CD8-positive, alpha-beta memory T cell (primary cell): Measurements from ENCODE around the gene ERP44. TPM values are rescaled to one million over a fixed set of nuclear protein-coding genes. Genes with fewer than 3 reads are reported as not detected.
A peak's percentile ranks its signal among the peaks of the same experiment; 100 is the strongest.

Experiments
- CTCF ChIA-PET: fragments of 350-600 bp; sonication (Branson Sonifier 250); formaldehyde crosslinking; loops from one replicate; lab custom pipeline; 2021; ENCODE audit warnings: antibody characterized with exemption; lab: Charles Lee
- POLR2A ChIA-PET: fragments of 350-600 bp; sonication (Branson Sonifier 250); formaldehyde crosslinking; loops from one replicate; lab custom pipeline; 2021; ENCODE audit warnings: antibody characterized with exemption; lab: Charles Lee
- DNase-seq, 5 donors: peaks; one replicate each; pipeline versions ENCODE4 v3.0.0 to v3.0.0-alpha.2; 2020 to 2022; ENCODE audit warnings: mixed read lengths in 1 of 5
- H3K27ac ChIP-seq: one replicate; pipeline ENCODE4 v1.7.0; 2013; ENCODE audit warnings: low read depth, mild to moderate bottlenecking, low read length, moderate library complexity
- H3K27me3 ChIP-seq: 2 replicates; pipeline ENCODE4 v1.7.0; 2013; ENCODE audit warnings: low read length, mild to moderate bottlenecking; ENCODE audit not compliant: insufficient read depth, poor library complexity, severe bottlenecking
- H3K36me3 ChIP-seq: 2 replicates; pipeline ENCODE4 v1.7.0; 2013; ENCODE audit warnings: mild to moderate bottlenecking, low read length, moderate library complexity; ENCODE audit not compliant: insufficient read depth
- H3K4me1 ChIP-seq: 2 replicates; pipeline ENCODE4 v1.7.0; 2013; ENCODE audit warnings: mild to moderate bottlenecking, low read length, moderate library complexity; ENCODE audit not compliant: insufficient read depth
- H3K4me3 ChIP-seq: 2 replicates; pipeline ENCODE4 v1.7.0; 2013; ENCODE audit warnings: mild to moderate bottlenecking, low read length
- H3K9me3 ChIP-seq: 2 replicates; pipeline ENCODE4 v1.7.0; 2013; ENCODE audit warnings: mild to moderate bottlenecking, low read length
- H3K27ac Mint-ChIP-seq, 8 donors: one replicate each; pipeline ENCODE4 v1.8.0; 2020 to 2021; ENCODE audit warnings: mixed read lengths in 8 of 8, mild to moderate bottlenecking in 6 of 8, inconsistent platforms in 3 of 8, moderate library complexity in 3 of 8
- H3K27me3 Mint-ChIP-seq, 2 donors: one replicate each; pipeline ENCODE4 v1.8.0; 2020 to 2021; ENCODE audit warnings: mixed read lengths in 2 of 2, mild to moderate bottlenecking in 1 of 2, moderate library complexity in 1 of 2
- H3K36me3 Mint-ChIP-seq, 3 donors: one replicate each; pipeline ENCODE4 v1.8.0; 2020 to 2021; ENCODE audit warnings: mixed read lengths in 3 of 3, inconsistent platforms in 1 of 3, mild to moderate bottlenecking in 1 of 3
- H3K4me1 Mint-ChIP-seq, 3 donors: one replicate each; pipeline ENCODE4 v1.8.0; 2020 to 2021; ENCODE audit warnings: mixed read lengths in 3 of 3, inconsistent platforms in 1 of 3, mild to moderate bottlenecking in 1 of 3
- H3K4me3 Mint-ChIP-seq, 7 donors: one replicate each; pipeline ENCODE4 v1.8.0; 2020 to 2021; ENCODE audit warnings: mixed read lengths in 7 of 7, mild to moderate bottlenecking in 6 of 7, moderate library complexity in 4 of 7, inconsistent platforms in 2 of 7
- H3K9me3 Mint-ChIP-seq, 5 donors: one replicate each; pipeline ENCODE4 v1.8.0; 2020 to 2022; ENCODE audit warnings: mixed read lengths in 5 of 5, mild to moderate bottlenecking in 3 of 5, moderate library complexity in 2 of 5, inconsistent platforms in 1 of 5
- polyA plus RNA-seq: library from polyadenylated mRNA; unstranded; fragments of 300-500 nt; fragmentation: Illumina TruSeq; gene quantifications from one replicate; pipeline ENCODE4 v1.2.3, GENCODE V29; 2021
- total RNA-seq, 2 experiments: library from RNA; stranded (reverse); gene quantifications; one replicate each; pipeline ENCODE4 v1.2.3, GENCODE V29; 2021

Gene ERP44
- total and polyA plus RNA-seq, 3 experiments from 2014 or later, result 16.0 to 40.6 (median 16.8) TPM

- no peak overlapping the region for H3K4me3 ChIP-seq
- Mint-ChIP-seq H3K4me1 (no peaks in the 10 kb centered on the region), H3K27ac (no peak overlapping the region), H3K27me3 (no peaks in the 10 kb centered on the region), H3K36me3 (peaks cover 27 to 46% (median 27%) of the 10 kb centered on the region in 3 donors), H3K9me3 (no peaks in the 10 kb centered on the region), H3K4me3 (no peak overlapping the region)
- no peaks in the 10 kb centered on the region for H3K27me3 ChIP-seq
- POLR2A ChIA-PET, result no interaction called here
- H3K36me3 ChIP-seq, result no peaks in the 10 kb centered on the region
- H3K9me3 ChIP-seq, result no peaks in the 10 kb centered on the region
- CTCF ChIA-PET, result no interaction called here
- no peaks in the 10 kb centered on the region for H3K4me1 ChIP-seq
- DNase-seq, result no peak
- H3K27ac ChIP-seq, result no peak overlapping the region
Observed at GRCh38 chr9:100131216-100131615, 32.4 kb upstream of the ERP44 start.

- Histone ChIP-seq H3K9me3 (no peaks in the 10 kb centered on the region), H3K36me3 (no peaks in the 10 kb centered on the region), H3K27me3 (no peaks in the 10 kb centered on the region), H3K4me3 (no peak overlapping the region), H3K4me1 (no peaks in the 10 kb centered on the region), H3K27ac (no peak overlapping the region)
- H3K4me3 Mint-ChIP-seq, result no peak overlapping the region
- H3K27me3 Mint-ChIP-seq, result no peaks in the 10 kb centered on the region
- no peak overlapping the region for H3K27ac Mint-ChIP-seq
- CTCF ChIA-PET, result no interaction called here
- H3K4me1 Mint-ChIP-seq, result peaks cover 0 to 7% (median 6%) of the 10 kb centered on the region in 3 donors
- DNase-seq, result no peak
- H3K9me3 Mint-ChIP-seq, result no peaks in the 10 kb centered on the region
- peaks cover 27 to 57% (median 33%) of the 10 kb centered on the region in 3 donors for H3K36me3 Mint-ChIP-seq
- POLR2A ChIA-PET, result interaction anchor here (0.6 kb wide), 1 partner anchor 10 kb away, joined by 4 read pairs; no protein-coding TSS in a partner anchor
Observed at GRCh38 chr9:100129772-100130171, 31.0 kb upstream of the ERP44 start.

GRCh38 chr9:100126423-100126822 lies 27.6 kb upstream of the ERP44 start:
- no peaks in the 10 kb centered on the region for H3K27me3 Mint-ChIP-seq
- Histone ChIP-seq H3K36me3 (no peaks in the 10 kb centered on the region), H3K27me3 (no peaks in the 10 kb centered on the region), H3K9me3 (no peaks in the 10 kb centered on the region), H3K4me1 (no peaks in the 10 kb centered on the region), H3K4me3 (no peak overlapping the region), H3K27ac (no peak overlapping the region)
- ChIA-PET CTCF (no interaction called here), POLR2A (no interaction called here)
- no peak overlapping the region for H3K4me3 Mint-ChIP-seq
- peaks cover 2 to 20% (median 20%) of the 10 kb centered on the region in 3 donors for H3K4me1 Mint-ChIP-seq
- DNase-seq, result no peak
- no peak overlapping the region for H3K27ac Mint-ChIP-seq
- H3K36me3 Mint-ChIP-seq, result peaks cover 14 to 48% (median 18%) of the 10 kb centered on the region in 3 donors
- H3K9me3 Mint-ChIP-seq, result no peaks in the 10 kb centered on the region

GRCh38 chr9:100125910-100126309 lies 27.1 kb upstream of the ERP44 start:
- no peaks in the 10 kb centered on the region for H3K36me3 ChIP-seq
- ChIA-PET POLR2A (no interaction called here), CTCF (no interaction called here)
- no peak overlapping the region for H3K4me3 ChIP-seq
- H3K27me3 Mint-ChIP-seq, result no peaks in the 10 kb centered on the region
- no peak overlapping the region for H3K4me3 Mint-ChIP-seq
- no peak for DNase-seq
- H3K27ac ChIP-seq, result no peak overlapping the region
- no peak overlapping the region for H3K27ac Mint-ChIP-seq
- no peaks in the 10 kb centered on the region for H3K9me3 ChIP-seq
- no peaks in the 10 kb centered on the region for H3K9me3 Mint-ChIP-seq
- peaks cover 14 to 51% (median 18%) of the 10 kb centered on the region in 3 donors for H3K36me3 Mint-ChIP-seq
- peaks cover 2 to 25% (median 21%) of the 10 kb centered on the region in 3 donors for H3K4me1 Mint-ChIP-seq
- H3K4me1 ChIP-seq, result no peaks in the 10 kb centered on the region
- no peaks in the 10 kb centered on the region for H3K27me3 ChIP-seq

GRCh38 chr9:100125236-100125635 lies 26.4 kb upstream of the ERP44 start:
- CTCF ChIA-PET, result no interaction called here
- H3K4me1 ChIP-seq, result no peaks in the 10 kb centered on the region

GRCh38 chr9:100120286-100120685 lies 21.5 kb upstream of the ERP44 start:
- ChIA-PET POLR2A (no interaction called here), CTCF (no interaction called here)
- DNase-seq, result no peak
- H3K27ac ChIP-seq, result no peak overlapping the region
- no peaks in the 10 kb centered on the region for H3K36me3 ChIP-seq
- Mint-ChIP-seq H3K4me3 (no peak overlapping the region), H3K36me3 (peaks cover 7 to 44% (median 15%) of the 10 kb centered on the region in 3 donors), H3K27ac (peak overlapping the region in 2 of 8 donors; percentile 2 to 62), H3K27me3 (no peaks in the 10 kb centered on the region), H3K9me3 (no peaks in the 10 kb centered on the region), H3K4me1 (peaks cover 4 to 32% (median 32%) of the 10 kb centered on the region in 3 donors)
- H3K27me3 ChIP-seq, result no peaks in the 10 kb centered on the region
- no peaks in the 10 kb centered on the region for H3K9me3 ChIP-seq
- no peak overlapping the region for H3K4me3 ChIP-seq
- no peaks in the 10 kb centered on the region for H3K4me1 ChIP-seq

More at GRCh38 chr9:100125236-100125635, 26.4 kb upstream of the ERP44 start:
- no peaks in the 10 kb centered on the region for H3K36me3 ChIP-seq
- H3K27ac Mint-ChIP-seq, result peak overlapping the region in 1 of 8 donors; percentile 14
- no peaks in the 10 kb centered on the region for H3K9me3 Mint-ChIP-seq
- no peak overlapping the region for H3K4me3 Mint-ChIP-seq
- H3K36me3 Mint-ChIP-seq, result peaks cover 14 to 52% (median 22%) of the 10 kb centered on the region in 3 donors
- DNase-seq, result no peak
- no peaks in the 10 kb centered on the region for H3K9me3 ChIP-seq
- H3K4me1 Mint-ChIP-seq, result peaks cover 2 to 30% (median 27%) of the 10 kb centered on the region in 3 donors
- POLR2A ChIA-PET, result no interaction called here
- no peak overlapping the region for H3K27ac ChIP-seq
- no peaks in the 10 kb centered on the region for H3K27me3 Mint-ChIP-seq
- no peak overlapping the region for H3K4me3 ChIP-seq
- H3K27me3 ChIP-seq, result no peaks in the 10 kb centered on the region

GRCh38 chr9:100117316-100117715 lies 18.5 kb upstream of the ERP44 start:
- H3K27ac ChIP-seq, result no peak overlapping the region
- no peaks in the 10 kb centered on the region for H3K9me3 Mint-ChIP-seq
- H3K4me3 ChIP-seq, result no peak overlapping the region
- H3K36me3 Mint-ChIP-seq, result peaks cover 4 to 43% (median 15%) of the 10 kb centered on the region in 3 donors
- no peaks in the 10 kb centered on the region for H3K4me1 ChIP-seq
- H3K9me3 ChIP-seq, result no peaks in the 10 kb centered on the region
- ChIA-PET POLR2A (no interaction called here), CTCF (no interaction called here)
- H3K27me3 ChIP-seq, result no peaks in the 10 kb centered on the region
- DNase-seq, result no peak
- H3K27me3 Mint-ChIP-seq, result no peaks in the 10 kb centered on the region
- no peak overlapping the region for H3K27ac Mint-ChIP-seq
- no peaks in the 10 kb centered on the region for H3K36me3 ChIP-seq
- peaks cover 10 to 37% (median 34%) of the 10 kb centered on the region in 3 donors for H3K4me1 Mint-ChIP-seq
- no peak overlapping the region for H3K4me3 Mint-ChIP-seq

GRCh38 chr9:100112677-100113336 lies 14.0 kb upstream of the ERP44 start:
- peaks cover 4 to 53% (median 7%) of the 10 kb centered on the region in 3 donors for H3K36me3 Mint-ChIP-seq
- peaks cover 13 to 32% (median 23%) of the 10 kb centered on the region in 3 donors for H3K4me1 Mint-ChIP-seq
- H3K27ac ChIP-seq, result no peak overlapping the region
- H3K27ac Mint-ChIP-seq, result peak overlapping the region in 4 of 8 donors; percentile 17 to 32 (median 24)
- no peak overlapping the region for H3K4me3 Mint-ChIP-seq
- no peaks in the 10 kb centered on the region for H3K9me3 Mint-ChIP-seq
- no peak overlapping the region for H3K4me3 ChIP-seq
- no peaks in the 10 kb centered on the region for H3K36me3 ChIP-seq
- H3K9me3 ChIP-seq, result no peaks in the 10 kb centered on the region
- H3K27me3 Mint-ChIP-seq, result no peaks in the 10 kb centered on the region
- ChIA-PET CTCF (interaction anchor here (0.7 kb wide), 1 partner anchor 488 kb away, joined by 3 read pairs; no protein-coding TSS in a partner anchor), POLR2A (interaction anchor here (0.6 kb wide), 1 partner anchor 118 kb away, joined by 3 read pairs; no protein-coding TSS in a partner anchor)
- no peak for DNase-seq
- no peaks in the 10 kb centered on the region for H3K27me3 ChIP-seq
- no peaks in the 10 kb centered on the region for H3K4me1 ChIP-seq
